GM18868 (cell line): ENCODE data around the gene COL23A1.

Experiments
- ATAC-seq: cut with Tn5 transposase; IDR thresholded peaks from one replicate; pipeline ENCODE4 v1.9.1; 2021; ENCODE audit warnings: mild to moderate bottlenecking, moderate library complexity; ENCODE audit not compliant: unreplicated experiment

COL23A1 gene

GRCh38 chr5:178557416-178557815 is 32.8 kb downstream of the COL23A1 start:
- no peak for ATAC-seq

DNA sequence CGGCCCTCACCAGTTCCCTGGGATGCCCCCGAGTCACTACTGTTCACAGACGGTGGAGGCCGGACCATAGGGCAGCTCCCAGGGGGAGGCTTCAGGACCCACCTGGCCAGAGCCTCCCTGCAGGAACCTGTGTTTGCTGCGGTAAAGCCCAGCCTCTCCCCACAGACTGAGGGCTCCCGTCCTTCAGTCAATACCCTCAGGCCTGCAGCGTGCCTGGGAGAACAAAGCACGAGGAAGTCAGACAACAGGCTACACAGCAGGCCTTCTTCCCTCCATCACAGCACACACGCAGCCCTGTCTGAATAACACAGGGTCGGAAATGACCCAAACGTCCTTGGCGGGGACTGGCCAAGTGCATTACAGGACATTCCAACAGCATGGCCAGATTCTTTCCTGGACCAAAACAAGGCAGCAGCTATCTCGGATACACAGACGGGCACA is 34.4 kb downstream of the COL23A1 start:
- ATAC-seq = no peak

DNA sequence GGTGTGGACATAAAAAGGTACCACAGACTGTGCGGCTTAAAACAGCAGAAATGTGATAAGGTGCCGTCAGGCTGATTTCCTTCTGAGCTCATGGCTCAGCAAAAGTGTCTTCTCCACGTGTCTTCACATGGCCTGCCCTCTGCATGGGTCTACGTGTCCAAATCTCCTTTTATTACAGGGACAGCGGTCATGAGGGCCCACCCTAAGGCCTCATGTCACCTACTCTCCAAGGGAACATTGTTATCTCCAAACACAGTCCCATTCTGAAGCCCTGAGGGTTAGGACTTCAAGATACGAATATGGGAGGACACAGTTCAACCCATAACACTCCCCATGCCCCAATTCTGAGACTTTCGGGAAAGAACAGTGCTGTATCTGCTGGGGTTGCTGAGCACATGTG is 35.2 kb downstream of the COL23A1 start:
- no peak for ATAC-seq

DNA sequence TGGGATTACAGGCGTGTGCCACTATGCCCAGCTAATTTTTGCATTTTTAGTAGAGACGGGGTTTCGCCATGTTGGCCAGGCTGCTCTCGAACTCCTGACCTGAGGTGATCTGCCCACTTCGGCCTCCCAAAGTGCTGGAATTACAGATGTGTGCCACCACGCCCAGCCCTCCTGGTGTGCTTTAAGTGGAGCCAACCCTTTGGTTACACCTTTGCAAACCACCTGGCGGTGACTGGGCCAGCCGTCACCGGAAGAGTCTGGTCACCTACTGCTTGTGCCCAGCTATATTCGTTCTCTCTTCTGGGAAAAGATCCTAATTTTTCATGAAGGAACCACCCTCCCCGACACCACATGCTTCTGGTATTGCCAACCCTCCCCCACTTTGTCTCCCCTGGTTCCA is 35.9 kb downstream of the COL23A1 start:
- ATAC-seq = no peak

- ATAC-seq = no peak
Measured at GRCh38 chr5:178553517-178553916, 36.7 kb downstream of the COL23A1 start.

- no peak for ATAC-seq
Measured at GRCh38 chr5:178551468-178551867, 38.7 kb downstream of the COL23A1 start.

DNA sequence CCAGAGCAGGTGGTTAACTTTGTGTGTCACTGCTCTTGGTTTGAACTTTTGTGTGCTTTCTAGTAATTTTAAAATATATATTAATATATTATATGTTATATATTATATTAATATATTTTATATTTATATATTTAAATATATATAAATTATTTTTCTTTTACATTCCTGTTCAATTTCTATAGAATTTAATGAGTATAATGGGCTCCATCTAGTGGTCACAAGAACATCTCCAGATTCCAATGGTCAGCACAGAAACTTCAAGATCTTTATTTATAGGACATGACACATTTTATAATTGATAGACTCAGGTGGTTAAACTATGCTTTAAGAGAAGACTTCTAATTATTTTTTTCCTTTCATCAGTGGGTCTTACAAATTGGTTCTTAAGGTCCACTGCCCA is 39.1 kb downstream of the COL23A1 start:
- ATAC-seq = no peak

GRCh38 chr5:178548746-178549145 is 41.4 kb downstream of the COL23A1 start:
- ATAC-seq = no peak

DNA sequence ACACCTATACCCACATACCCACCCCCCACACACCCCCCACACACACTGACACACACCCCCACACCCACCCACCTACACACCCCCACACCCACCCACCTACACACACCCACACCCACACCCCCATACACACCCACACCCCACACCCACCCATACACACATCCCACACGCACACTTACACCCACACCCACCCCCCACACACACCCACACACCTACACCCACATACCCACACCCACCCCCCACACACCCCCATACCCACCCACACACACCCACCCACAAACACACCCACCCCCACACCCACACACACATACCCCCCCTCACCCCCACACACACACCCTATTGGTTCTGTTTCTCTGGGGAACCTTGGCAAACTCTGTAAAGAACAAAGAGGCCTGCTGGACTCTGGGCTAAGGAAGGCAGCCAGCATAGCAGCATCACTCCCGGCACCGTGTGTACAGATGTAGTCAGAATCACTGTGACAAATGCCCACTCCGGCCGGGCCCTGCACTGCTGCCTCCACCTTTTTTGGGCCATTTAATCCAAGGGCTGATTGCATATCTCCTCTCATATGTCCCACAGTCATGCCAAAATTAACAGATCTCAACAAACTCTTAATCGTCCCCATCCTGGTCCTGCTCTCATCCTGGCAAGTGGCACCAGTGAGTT is 42.3 kb downstream of the COL23A1 start:
- no peak for ATAC-seq

DNA sequence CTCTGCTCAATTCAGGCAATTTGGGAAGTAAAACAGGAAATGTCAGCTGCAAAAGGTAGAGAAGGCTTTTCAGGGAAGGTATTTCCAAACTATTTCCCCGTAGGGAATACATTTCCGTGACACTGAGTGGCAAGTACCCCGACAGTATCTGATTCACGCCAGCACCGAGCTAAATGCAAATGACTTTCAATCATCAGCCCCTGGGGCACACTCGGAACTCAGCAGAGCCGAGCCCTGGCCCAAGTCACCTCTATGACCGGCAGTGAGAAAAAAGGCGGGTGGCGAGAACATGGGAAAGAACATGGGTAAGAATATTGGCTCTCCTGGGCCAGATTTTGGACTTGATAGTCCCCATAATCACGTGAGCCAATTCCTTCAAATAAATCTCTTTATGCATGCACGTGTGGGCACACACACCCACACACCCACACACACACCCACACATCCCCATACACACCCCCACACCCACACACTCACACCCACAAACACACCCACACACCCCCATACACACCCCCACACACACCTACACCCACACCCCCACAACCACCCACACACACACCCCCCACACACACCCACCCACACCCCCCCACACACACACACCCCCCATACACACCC is 43.0 kb downstream of the COL23A1 start:
- no peak for ATAC-seq

- no peak for ATAC-seq
Measured at GRCh38 chr5:178546675-178547033, 43.5 kb downstream of the COL23A1 start.

- no peak for ATAC-seq
Measured at GRCh38 chr5:178545941-178546674, 44.1 kb downstream of the COL23A1 start.

GRCh38 chr5:178545176-178545575 is 45.0 kb downstream of the COL23A1 start:
- no peak for ATAC-seq

- ATAC-seq = no peak
Measured at GRCh38 chr5:178544166-178544834, 45.9 kb downstream of the COL23A1 start.

DNA sequence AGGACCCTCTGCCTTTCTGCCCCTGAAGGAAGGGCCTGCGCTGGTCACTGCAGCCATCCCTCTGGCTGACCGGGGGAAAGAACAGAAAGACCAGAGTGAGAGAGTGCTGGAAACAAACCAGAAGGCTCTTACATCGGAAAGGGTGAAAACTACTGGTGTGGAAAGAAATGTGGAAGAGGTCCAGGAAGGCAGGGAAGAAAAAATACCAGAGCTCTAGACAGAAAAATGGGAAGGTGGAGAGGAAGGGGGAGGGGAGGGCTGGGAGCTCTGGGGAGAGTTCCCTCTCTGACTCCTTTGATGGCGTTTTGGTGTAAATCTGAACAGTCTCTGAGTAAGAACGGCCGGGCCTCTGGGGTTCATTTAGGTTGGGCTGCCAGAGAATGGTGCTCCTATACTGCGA is 47.7 kb downstream of the COL23A1 start:
- no peak for ATAC-seq

- ATAC-seq = no peak
Measured at GRCh38 chr5:178540526-178540925, 49.7 kb downstream of the COL23A1 start.

GRCh38 chr5:178538741-178539229 is 51.4 kb downstream of the COL23A1 start:
- no peak for ATAC-seq

GRCh38 chr5:178537467-178538371 is 52.5 kb downstream of the COL23A1 start:
- no peak for ATAC-seq

DNA sequence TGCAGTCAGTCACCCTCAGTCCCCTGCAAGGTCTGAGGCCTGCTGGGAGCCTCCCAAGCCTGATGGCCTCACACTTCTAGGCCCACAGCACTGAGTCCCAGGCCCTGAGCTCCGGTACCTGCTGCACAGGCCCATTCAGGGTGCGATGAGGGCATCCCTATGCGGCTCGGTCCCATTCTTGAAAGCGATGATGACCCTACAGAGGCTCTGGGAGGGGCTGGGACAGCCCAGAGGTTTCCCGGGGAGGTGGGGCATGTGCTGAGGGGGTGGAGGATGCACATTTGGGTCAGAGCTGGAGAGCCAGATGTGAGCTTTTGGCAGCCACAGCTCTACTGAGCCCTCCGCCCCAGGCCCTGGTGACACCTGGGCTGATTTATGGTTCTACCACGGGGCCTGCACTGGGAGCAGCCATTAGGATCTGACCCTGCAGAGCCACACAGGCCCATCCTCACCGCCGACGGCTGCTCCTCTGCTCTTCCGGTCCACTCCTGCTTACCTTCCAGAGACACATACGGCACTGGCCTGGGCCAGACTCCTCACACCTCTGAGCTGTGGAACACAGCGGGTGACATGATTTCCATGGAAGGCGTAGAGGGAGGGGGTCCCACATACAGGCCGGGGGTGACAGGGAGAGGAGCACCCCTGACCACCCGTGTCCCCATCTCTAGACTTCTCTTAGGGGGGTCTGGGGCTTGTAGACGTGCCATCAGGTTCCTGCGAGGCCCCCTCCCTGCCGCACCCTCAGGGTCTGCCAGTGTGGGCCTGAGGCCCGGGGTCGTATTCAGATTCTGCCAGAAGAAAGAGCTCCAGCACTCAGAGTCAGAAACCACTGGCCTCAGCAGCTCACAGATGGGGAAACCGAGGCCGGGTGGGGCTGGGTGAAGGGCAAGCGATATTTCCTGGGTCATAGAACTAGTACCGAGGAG is 53.4 kb downstream of the COL23A1 start:
- ATAC-seq = no peak
